HG03095 (cell line): Measurements from ENCODE around the gene RAD1.
A peak's percentile ranks its signal among the peaks of the same experiment; 100 is the strongest.

Experiments used
- ATAC-seq: cut with Tn5 transposase; IDR thresholded peaks from one replicate; pipeline ENCODE4 v1.9.1; 2021; ENCODE audit warnings: moderate library complexity; ENCODE audit not compliant: unreplicated experiment

RAD1 gene

GRCh38 chr5:34918025-34918424 is 2.7 kb upstream of the RAD1 start:
- ATAC-seq: no peak

- no peak for ATAC-seq
These were observed 1.2 kb upstream of the RAD1 start for GRCh38 chr5:34916518-34916917.

GRCh38 chr5:34915856-34916192 is 520 bp upstream of the RAD1 start:
- peak; percentile 11 for ATAC-seq

- peak; percentile 9 for ATAC-seq
These were observed 599 bp downstream of the RAD1 start for GRCh38 chr5:34914671-34915138.

- no peak for ATAC-seq
These were observed 2.2 kb downstream of the RAD1 start for GRCh38 chr5:34913072-34913471.

- ATAC-seq: no peak
These were observed 9.7 kb downstream of the RAD1 start for GRCh38 chr5:34905564-34905963.

- no peak for ATAC-seq
These were observed 12.0 kb downstream of the RAD1 start for GRCh38 chr5:34903260-34903659.

GRCh38 chr5:34900652-34901051 is 14.7 kb downstream of the RAD1 start:
- ATAC-seq: no peak

GRCh38 chr5:34899066-34899465 is 16.2 kb downstream of the RAD1 start:
- ATAC-seq: no peak

GRCh38 chr5:34898258-34898895 is 16.9 kb downstream of the RAD1 start:
- ATAC-seq: peak; percentile 81

GRCh38 chr5:34897646-34898045 is 17.7 kb downstream of the RAD1 start:
- no peak for ATAC-seq

GRCh38 chr5:34895641-34896419 is 19.5 kb downstream of the RAD1 start:
- ATAC-seq: no peak

- ATAC-seq: no peak
These were observed 20.6 kb downstream of the RAD1 start for GRCh38 chr5:34894716-34895115.

GRCh38 chr5:34892414-34892813 is 22.9 kb downstream of the RAD1 start:
- ATAC-seq: no peak

- ATAC-seq: no peak
These were observed 23.3 kb downstream of the RAD1 start for GRCh38 chr5:34891981-34892380.

GRCh38 chr5:34889394-34889793 is 25.9 kb downstream of the RAD1 start:
- ATAC-seq: no peak

GRCh38 chr5:34886392-34887119 is 28.7 kb downstream of the RAD1 start:
- no peak for ATAC-seq

- ATAC-seq: no peak
These were observed 34.1 kb downstream of the RAD1 start for GRCh38 chr5:34881246-34881645.

- no peak for ATAC-seq
These were observed 39.0 kb downstream of the RAD1 start for GRCh38 chr5:34876275-34876674.

GRCh38 chr5:34870382-34870781 is 44.9 kb downstream of the RAD1 start:
- ATAC-seq: no peak

- ATAC-seq: no peak
These were observed 46.0 kb downstream of the RAD1 start for GRCh38 chr5:34869256-34869655.

GRCh38 chr5:34868791-34869190 is 46.5 kb downstream of the RAD1 start:
- ATAC-seq: no peak
